Kidney (tissue), 14 donors: Measurements from ENCODE around the gene APP. TPM values are rescaled to one million over a fixed set of nuclear protein-coding genes. Genes with fewer than 3 reads are reported as not detected.

ENCODE experiments used
- DNase-seq, 5 donors: peaks; one replicate each; pipeline ENCODE4 v3.0.0-alpha.2; 2013 to 2020
- FAIRE-seq: peaks from 2 replicates; lab custom pipeline; 2012; peaks lifted over from hg19 to GRCh38; lab: Jason Lieb, UNC
- H3K27ac ChIP-seq, 2 donors: one replicate each; pipeline ENCODE4 v1.7.0; 2013; ENCODE audit warnings: low read depth in 2 of 2, low read length in 2 of 2, inconsistent platforms in 1 of 2
- H3K27me3 ChIP-seq: one replicate; pipeline ENCODE4 v1.7.1; 2013; ENCODE audit warnings: low read length, inconsistent platforms; ENCODE audit not compliant: control insufficient read depth, insufficient read depth
- H3K36me3 ChIP-seq, 3 donors: one replicate each; pipeline versions ENCODE4 v1.7.0 to v1.7.1; 2013; ENCODE audit warnings: low read length in 3 of 3, control low read depth in 1 of 3, inconsistent platforms in 1 of 3; ENCODE audit not compliant: insufficient read depth in 3 of 3, control insufficient read depth in 2 of 3
- H3K4me1 ChIP-seq, 3 donors: one replicate each; pipeline versions ENCODE4 v1.7.0 to v1.7.1; 2013; ENCODE audit warnings: low read length in 3 of 3, inconsistent platforms in 1 of 3, low read depth in 1 of 3; ENCODE audit not compliant: control insufficient read depth in 2 of 3, insufficient read depth in 2 of 3
- H3K4me3 ChIP-seq, 3 donors: one replicate each; pipeline versions ENCODE4 v1.7.0 to v1.8.1; 2013; ENCODE audit warnings: low read length in 3 of 3, control low read depth in 1 of 3, inconsistent platforms in 1 of 3
- H3K9ac ChIP-seq, 3 donors: one replicate each; pipeline versions ENCODE4 v1.7.0 to v1.7.1; 2013; ENCODE audit warnings: low read length in 3 of 3, control low read depth in 1 of 3, inconsistent platforms in 1 of 3
- H3K9me3 ChIP-seq, 3 donors: one replicate each; pipeline versions ENCODE4 v1.7.0 to v1.7.1; 2013; ENCODE audit warnings: low read length in 3 of 3, control low read depth in 1 of 3, inconsistent platforms in 1 of 3; ENCODE audit not compliant: control insufficient read depth in 2 of 3, insufficient read depth in 1 of 3
- CTCF ChIP-seq: IDR thresholded peaks from 3 replicates; pipeline ENCODE4 v1.5.1; 2012; ENCODE audit warnings: mild to moderate bottlenecking, moderate library complexity, borderline replicate concordance; ENCODE audit not compliant: insufficient read depth; ENCODE audit errors: extremely low read depth
- intact Hi-C: fragments of 100-400 bp; cut with DNase I; formaldehyde crosslinking; loops from one replicate; pipeline ENCODE4 v1.11.1; 2022
- polyA plus RNA-seq: library from polyadenylated mRNA; stranded (reverse); fragments of 350-450 nt; fragmentation: Illumina TruSeq; extraction: RNeasy Lipid Tissue Mini Kit (QIAGEN cat#74804); gene quantifications from one replicate; pipeline ENCODE4 v1.2.3, GENCODE V29; 2014; ENCODE audit warnings: low read depth, low replicate concordance; ENCODE audit not compliant: insufficient read depth
- total RNA-seq: library from RNA; stranded (reverse); fragmentation: NEBNext Ultra II Directional; extraction: Animal tissue kit (Norgen Biotek cat#: 25700); gene quantifications from one replicate; pipeline ENCODE4 v1.2.1, GENCODE V29; 2021
- donor health status: control.
- donor health status: control.
- donor health status: control.
- donor health status: control.
- donor health status: control.
- donor health status: DM: yes; HTN: yes; CAD: no.
- donor health status: Normal renal cell carcinoma (clear cell type).

The APP gene
- total and polyA plus RNA-seq, 2 donors from 2014 or later, result 472 to 1,303 TPM

- no peaks in the 10 kb centered on the region for H3K4me1 ChIP-seq
- intact Hi-C loops, result no loop called here
- H3K27me3 ChIP-seq, result no peaks in the 10 kb centered on the region
- H3K9ac ChIP-seq, result no peak overlapping the region
- DNase-seq (no peak), FAIRE-seq (no peak)
- no peaks in the 10 kb centered on the region for H3K9me3 ChIP-seq
- TF ChIP-seq CTCF, result no peak
- H3K4me3 ChIP-seq, result no peak overlapping the region
- H3K36me3 ChIP-seq, result no peaks in the 10 kb centered on the region
- no peak overlapping the region for H3K27ac ChIP-seq
Measured at GRCh38 chr21:26061437-26061836, 109.1 kb downstream of the APP start.

- FAIRE-seq (no peak), DNase-seq (no peak)
- Histone ChIP-seq H3K4me1 (peaks cover 0 to 3% (median 0%) of the 10 kb centered on the region in 3 donors), H3K4me3 (no peak overlapping the region), H3K9me3 (no peaks in the 10 kb centered on the region), H3K27me3 (no peaks in the 10 kb centered on the region), H3K9ac (no peak overlapping the region), H3K27ac (no peak overlapping the region), H3K36me3 (no peaks in the 10 kb centered on the region)
- intact Hi-C loops, result no loop called here
- TF ChIP-seq CTCF, result no peak
Measured at GRCh38 chr21:26060335-26061115, 110.0 kb downstream of the APP start.

- no peak overlapping the region for H3K9ac ChIP-seq
- no peaks in the 10 kb centered on the region for H3K36me3 ChIP-seq
- no peak for TF ChIP-seq CTCF
- H3K4me1 ChIP-seq, result peaks cover 0 to 3% (median 0%) of the 10 kb centered on the region in 3 donors
- no peak overlapping the region for H3K4me3 ChIP-seq
- H3K9me3 ChIP-seq, result no peaks in the 10 kb centered on the region
- H3K27ac ChIP-seq, result no peak overlapping the region
- DNase-seq (no peak), FAIRE-seq (no peak)
- H3K27me3 ChIP-seq, result no peaks in the 10 kb centered on the region
- intact Hi-C loops, result no loop called here
Measured at GRCh38 chr21:26057477-26058170, 112.9 kb downstream of the APP start.
